Ovary (tissue), 9 donors: ENCODE data around the gene COL5A1. TPM values are rescaled to one million over a fixed set of nuclear protein-coding genes. Genes with fewer than 3 reads are reported as not detected.

Experiments
- DNase-seq, 5 donors: peaks; one replicate each; pipeline ENCODE4 v3.0.0-alpha.2; 2019 to 2020
- H3K27ac ChIP-seq, 2 donors: fragments of 200-600 bp; one replicate each; pipeline versions ENCODE4 v1.5.1 to v1.8.0; 2019 to 2022
- H3K27me3 ChIP-seq: fragments of 200-600 bp; one replicate; pipeline ENCODE4 v1.8.0; 2022
- H3K36me3 ChIP-seq: fragments of 200-600 bp; sonication (generic); one replicate; pipeline ENCODE4 v1.5.1; 2019
- H3K4me1 ChIP-seq: one replicate; pipeline ENCODE4 v1.8.1; 2013; ENCODE audit warnings: mild to moderate bottlenecking, moderate library complexity; ENCODE audit not compliant: insufficient read depth
- H3K4me3 ChIP-seq: fragments of 200-600 bp; sonication (generic); one replicate; pipeline ENCODE4 v1.5.1; 2017
- H3K9me3 ChIP-seq, 2 donors: fragments of 200-600 bp in 1 of 2; sonication (generic) in 1 of 2; one replicate each; pipeline versions ENCODE4 v1.5.1 to v1.8.1; 2013 to 2019; ENCODE audit warnings: mild to moderate bottlenecking in 1 of 2, moderate library complexity in 1 of 2
- EP300 ChIP-seq: sonication (generic); formaldehyde crosslinking; IDR thresholded peaks from one replicate; pipeline ENCODE4 v1.6.1; 2017; ENCODE audit warnings: antibody characterized with exemption
- POLR2A ChIP-seq: fragments of 450-650 bp; IDR thresholded peaks from one replicate; pipeline ENCODE4 v1.6.1; 2017; ENCODE audit warnings: antibody characterized with exemption, mild to moderate bottlenecking, moderate library complexity
- WGBS, 3 donors: extraction: QIAGEN DNeasy Blood & Tissue Kit in 1 of 3; methylation state at CpG; one replicate each; pipeline versions ENCODE4 v1.1.5 to v1.1.7; 2013 to 2017; 5-methylcytosine and 5-hydroxymethylcytosine counted together
- intact Hi-C, 4 donors: fragments of 100-400 bp; cut with DNase I; formaldehyde crosslinking; loops; one replicate each; pipeline versions ENCODE4 v1.11.0 to v1.15.1; 2022 to 2023
- polyA plus RNA-seq, 2 donors: library from polyadenylated mRNA; stranded (reverse); fragments of 200-250 nt in 1 of 2; fragments of 350-450 nt in 1 of 2; fragmentation: Illumina TruSeq in 1 of 2; extraction: RNeasy Lipid Tissue Mini Kit (QIAGEN cat#74804) in 1 of 2; gene quantifications; one replicate each; pipeline ENCODE4 v1.2.3, GENCODE V29; 2013 to 2014
- total RNA-seq, 7 donors: library from RNA; depleted of rRNA in 2 of 7; stranded (reverse); fragments of >200 nt in 2 of 7; fragmentation: NEBNext Ultra II Directional in 3 of 7; extraction: Animal tissue kit (Norgen Biotek cat#: 25700) in 3 of 7; gene quantifications; one replicate each; pipeline versions ENCODE4 v1.1.0 to v1.2.4, GENCODE V29; 2016 to 2023
- TF ChIP-seq, protein P1 (sequence below), 3 donors: fragments of 450-650 bp in 2 of 3; fragments of 200-600 bp in 1 of 3; IDR thresholded peaks; one replicate each; pipeline versions ENCODE4 v1.5.1 to v1.8.0; 2016 to 2022; ENCODE audit warnings: antibody characterized with exemption in 3 of 3, mild to moderate bottlenecking in 1 of 3
- donor health status: DM: no; HTN: no; CAD: no; lungs with moderate emphysema.
- donor health status: DM: no; HTN: no; CAD: no.
- donor health status: Bipolar disorder and iron deficiency.
- donor health status: DM: yes; HTN: yes; CAD: no.
- donor health status: DM: no; HTN: no; CAD: no.
- donor health status: DM: yes; HTN: yes; CAD: no.

COL5A1 gene
- total and polyA plus RNA-seq, 9 donors = 28.1 to 117 (median 54.6) TPM

DNA sequence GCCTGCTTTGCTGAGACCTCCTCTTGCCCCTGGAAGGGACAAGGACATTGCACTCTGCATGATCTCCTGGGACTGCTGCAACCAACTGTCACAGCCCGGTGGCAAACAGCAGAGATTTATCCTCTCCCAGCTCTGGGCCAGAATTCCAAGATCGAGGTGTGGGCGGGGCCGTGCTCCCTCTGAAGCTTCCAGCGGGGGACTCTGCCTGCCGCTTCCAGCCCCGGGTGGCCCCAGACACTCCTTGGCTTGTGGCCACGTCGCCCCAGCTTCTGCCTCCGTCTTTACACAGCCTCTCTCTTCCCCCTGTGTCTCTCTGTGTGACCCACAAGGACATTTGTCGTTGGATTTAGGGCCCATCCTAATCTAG lies 67.1 kb downstream of the COL5A1 start:
- no peak overlapping the region for H3K4me3 ChIP-seq
- H3K27ac ChIP-seq = peak overlapping the region in 1 of 2 donors; percentile 17
- TF ChIP-seq POLR2A = no peak
- no peak for TF ChIP-seq EP300
- TF ChIP-seq, protein P1, sequence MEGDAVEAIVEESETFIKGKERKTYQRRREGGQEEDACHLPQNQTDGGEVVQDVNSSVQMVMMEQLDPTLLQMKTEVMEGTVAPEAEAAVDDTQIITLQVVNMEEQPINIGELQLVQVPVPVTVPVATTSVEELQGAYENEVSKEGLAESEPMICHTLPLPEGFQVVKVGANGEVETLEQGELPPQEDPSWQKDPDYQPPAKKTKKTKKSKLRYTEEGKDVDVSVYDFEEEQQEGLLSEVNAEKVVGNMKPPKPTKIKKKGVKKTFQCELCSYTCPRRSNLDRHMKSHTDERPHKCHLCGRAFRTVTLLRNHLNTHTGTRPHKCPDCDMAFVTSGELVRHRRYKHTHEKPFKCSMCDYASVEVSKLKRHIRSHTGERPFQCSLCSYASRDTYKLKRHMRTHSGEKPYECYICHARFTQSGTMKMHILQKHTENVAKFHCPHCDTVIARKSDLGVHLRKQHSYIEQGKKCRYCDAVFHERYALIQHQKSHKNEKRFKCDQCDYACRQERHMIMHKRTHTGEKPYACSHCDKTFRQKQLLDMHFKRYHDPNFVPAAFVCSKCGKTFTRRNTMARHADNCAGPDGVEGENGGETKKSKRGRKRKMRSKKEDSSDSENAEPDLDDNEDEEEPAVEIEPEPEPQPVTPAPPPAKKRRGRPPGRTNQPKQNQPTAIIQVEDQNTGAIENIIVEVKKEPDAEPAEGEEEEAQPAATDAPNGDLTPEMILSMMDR (IDR thresholded peaks at IDR 0.05) = no peak
- H3K36me3 ChIP-seq = no peaks in the 10 kb centered on the region
- peaks cover 35% of the 10 kb centered on the region for H3K4me1 ChIP-seq
- H3K9me3 ChIP-seq = no peaks in the 10 kb centered on the region
- WGBS, 3 donors = 53 to 65% (median 63%) methylated on average over 11 of the region's 11 CpGs
- intact Hi-C loops = no loop called here
- H3K27me3 ChIP-seq = no peaks in the 10 kb centered on the region
- no peak for DNase-seq

DNA sequence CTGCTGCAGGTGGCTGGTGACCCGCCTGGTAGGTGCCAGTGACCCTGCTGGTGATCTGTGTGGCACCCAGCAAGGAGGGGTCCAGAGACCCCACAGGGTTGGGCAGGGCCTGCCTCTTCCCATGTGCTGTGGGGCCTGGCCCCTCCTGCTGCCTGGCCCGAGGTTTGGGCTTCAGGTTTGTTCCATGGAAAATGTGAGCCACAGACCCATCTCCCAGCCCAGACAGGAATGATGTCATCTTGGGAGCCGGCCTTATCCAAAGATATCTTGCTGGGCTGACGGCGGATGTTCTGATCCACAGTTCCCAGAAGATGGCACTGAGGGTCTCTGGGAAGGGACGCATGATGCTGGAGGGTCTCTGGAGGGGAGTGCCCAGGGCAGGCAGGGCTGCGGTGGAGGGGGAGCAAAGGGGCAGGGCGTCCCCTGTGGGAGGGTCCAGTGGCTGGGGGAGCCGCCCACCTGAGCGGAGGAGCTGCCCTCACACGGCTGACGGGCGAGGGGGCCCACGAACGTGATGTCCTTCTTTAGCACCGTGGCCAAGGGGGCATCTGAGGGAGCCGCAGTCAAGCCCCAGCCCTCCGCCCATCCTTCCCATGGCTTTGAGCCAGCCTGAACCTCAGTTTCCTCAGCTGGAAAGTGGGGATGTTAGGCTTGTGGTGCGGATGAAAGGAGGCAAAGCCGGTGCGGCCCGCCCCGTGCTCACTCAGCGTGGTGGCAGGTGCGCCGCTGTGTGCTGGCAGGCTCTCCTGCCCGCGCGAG lies 68.1 kb downstream of the COL5A1 start:
- peak overlapping the region in 1 of 2 donors; percentile 20 for H3K27ac ChIP-seq
- no peaks in the 10 kb centered on the region for H3K36me3 ChIP-seq
- H3K4me3 ChIP-seq = no peak overlapping the region
- intact Hi-C loops = no loop called here
- peak in 1 of 5 donors; percentile 63 for DNase-seq
- no peaks in the 10 kb centered on the region for H3K9me3 ChIP-seq
- TF ChIP-seq EP300 (no peak), POLR2A (no peak)
- TF ChIP-seq, protein P1 (IDR thresholded peaks at IDR 0.05) = no peak
- WGBS, 3 donors = 61 to 64% (median 62%) methylated on average over 29 of the region's 29 CpGs
- no peaks in the 10 kb centered on the region for H3K27me3 ChIP-seq
- peaks cover 35% of the 10 kb centered on the region for H3K4me1 ChIP-seq

DNA sequence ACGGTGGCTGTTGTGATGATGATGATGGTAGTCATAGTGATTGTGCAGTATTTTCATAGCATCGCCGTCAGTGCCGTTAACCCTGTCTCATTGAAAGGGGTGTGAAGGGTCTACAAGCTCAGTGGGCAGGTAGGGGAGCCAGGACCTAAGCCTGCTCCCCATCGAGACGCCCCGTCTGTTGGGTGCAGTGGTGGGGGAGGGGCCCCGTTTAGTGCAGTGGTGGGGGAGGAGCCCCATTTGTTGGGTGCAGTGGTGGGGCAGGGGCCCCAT lies 68.6 kb downstream of the COL5A1 start:
- TF ChIP-seq EP300 (no peak), POLR2A (no peak)
- TF ChIP-seq, protein P1 (IDR thresholded peaks at IDR 0.05) = no peak
- Histone ChIP-seq H3K27me3 (no peaks in the 10 kb centered on the region), H3K36me3 (no peaks in the 10 kb centered on the region), H3K4me1 (peaks cover 34% of the 10 kb centered on the region), H3K27ac (no peak overlapping the region), H3K9me3 (no peaks in the 10 kb centered on the region), H3K4me3 (no peak overlapping the region)
- intact Hi-C loops = no loop called here
- 69 to 76% (median 76%) methylated on average over 8 of the region's 8 CpGs for WGBS, 3 donors
- no peak for DNase-seq

DNA sequence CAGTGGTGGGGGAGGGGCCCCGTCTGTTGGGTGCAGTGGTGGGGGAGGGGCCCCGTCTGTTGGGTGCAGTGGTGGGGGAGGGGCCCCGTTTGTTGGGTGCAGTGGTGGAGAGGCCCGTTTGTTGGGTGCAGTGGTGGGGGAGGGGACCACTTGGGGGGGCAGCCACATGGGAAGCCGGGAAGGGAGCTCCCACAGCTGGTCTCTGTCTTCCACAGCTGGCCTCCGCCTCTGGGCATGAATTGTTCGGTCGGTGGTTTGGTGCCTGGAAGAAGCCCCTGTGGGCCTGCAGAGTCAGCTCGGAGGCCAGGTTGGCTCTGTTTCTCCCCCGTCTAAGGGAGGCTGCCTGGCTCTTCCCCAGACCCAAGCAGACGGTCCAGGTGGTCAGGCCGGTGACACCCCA lies 69.3 kb downstream of the COL5A1 start:
- TF ChIP-seq EP300 (no peak), POLR2A (no peak)
- TF ChIP-seq, protein P1 (IDR thresholded peaks at IDR 0.05) = no peak

More for the DNA sequence above, 69.3 kb downstream of the COL5A1 start:
- Histone ChIP-seq H3K4me3 (no peak overlapping the region), H3K27me3 (no peaks in the 10 kb centered on the region), H3K4me1 (peaks cover 34% of the 10 kb centered on the region), H3K27ac (peak overlapping the region in 1 of 2 donors; percentile 20), H3K9me3 (no peaks in the 10 kb centered on the region), H3K36me3 (no peaks in the 10 kb centered on the region)
- intact Hi-C loops = no loop called here
- 19 to 33% (median 22%) methylated on average over 8 to 12 of the region's 12 CpGs for WGBS, 3 donors
- DNase-seq = no peak
